Naive thymus-derived CD4-positive, alpha-beta T cell (primary cell): Measurements from ENCODE around the gene ARPC1B. TPM values are rescaled to one million over a fixed set of nuclear protein-coding genes. Genes with fewer than 3 reads are reported as not detected.
A peak's percentile ranks its signal among the peaks of the same experiment; 100 is the strongest.
"Not testable (repeated sequence)": the region's sequence is repeated elsewhere in the genome, so short reads cannot be mapped to it uniquely, and the experiment has no call there.

Experiments used
- ATAC-seq: fragments of 150-1000 bp; cut with Tn5 transposase; 2 replicates; pipeline ENCODE4 v1.10.0; 2021; ENCODE audit warnings: mild to moderate bottlenecking, moderate library complexity
- CTCF ChIA-PET: fragments of 350-600 bp; sonication (Branson Sonifier 250); formaldehyde crosslinking; loops from one replicate; lab custom pipeline; 2021; ENCODE audit warnings: antibody characterized with exemption; lab: Charles Lee
- POLR2A ChIA-PET: fragments of 350-600 bp; sonication (Branson Sonifier 250); formaldehyde crosslinking; loops from one replicate; lab custom pipeline; 2021; ENCODE audit warnings: antibody characterized with exemption, inconsistent platforms; lab: Charles Lee
- DNase-seq, 9 donors: peaks; one replicate each; pipeline versions ENCODE4 v3.0.0 to v3.0.0-alpha.2; 2020 to 2022; ENCODE audit warnings: mixed read lengths in 1 of 9
- H3K27ac ChIP-seq: one replicate; pipeline ENCODE4 v1.7.0; 2013; ENCODE audit warnings: mild to moderate bottlenecking, low read depth, low read length, moderate library complexity
- H3K27me3 ChIP-seq, 2 donors: one replicate each; pipeline ENCODE4 v1.7.0; 2013; ENCODE audit warnings: low read length in 2 of 2, mild to moderate bottlenecking in 2 of 2, moderate library complexity in 2 of 2; ENCODE audit not compliant: control insufficient read depth in 2 of 2, insufficient read depth in 2 of 2
- H3K36me3 ChIP-seq, 3 experiments: 1 replicate in 2 of 3; 2 replicates in 1 of 3; pipeline ENCODE4 v1.7.0; 2013; ENCODE audit warnings: low read length in 3 of 3, mild to moderate bottlenecking in 3 of 3, moderate library complexity in 1 of 3; ENCODE audit not compliant: insufficient read depth in 3 of 3, control insufficient read depth in 2 of 3
- H3K4me1 ChIP-seq, 2 donors: one replicate each; pipeline ENCODE4 v1.7.0; 2013; ENCODE audit warnings: low read length in 2 of 2, mild to moderate bottlenecking in 2 of 2, moderate library complexity in 1 of 2; ENCODE audit not compliant: control insufficient read depth in 2 of 2, insufficient read depth in 2 of 2
- H3K4me3 ChIP-seq: 2 replicates; pipeline ENCODE4 v1.7.0; 2013; ENCODE audit warnings: mild to moderate bottlenecking, low read length
- H3K9me3 ChIP-seq, 3 experiments: 1 replicate in 2 of 3; 2 replicates in 1 of 3; pipeline ENCODE4 v1.7.0; 2013; ENCODE audit warnings: low read length in 3 of 3; ENCODE audit not compliant: control insufficient read depth in 2 of 3
- H3K27ac Mint-ChIP-seq, 9 donors: one replicate each; pipeline ENCODE4 v1.8.0; 2020 to 2022; ENCODE audit warnings: mixed read lengths in 9 of 9, mild to moderate bottlenecking in 8 of 9, moderate library complexity in 5 of 9, inconsistent platforms in 2 of 9
- H3K27me3 Mint-ChIP-seq, 5 donors: one replicate each; pipeline ENCODE4 v1.8.0; 2021 to 2022; ENCODE audit warnings: mixed read lengths in 5 of 5, mild to moderate bottlenecking in 1 of 5
- H3K36me3 Mint-ChIP-seq, 5 donors: one replicate each; pipeline ENCODE4 v1.8.0; 2020 to 2022; ENCODE audit warnings: mixed read lengths in 5 of 5, mild to moderate bottlenecking in 3 of 5, inconsistent platforms in 1 of 5
- H3K4me1 Mint-ChIP-seq, 7 donors: one replicate each; pipeline ENCODE4 v1.8.0; 2020 to 2022; ENCODE audit warnings: mixed read lengths in 7 of 7, mild to moderate bottlenecking in 3 of 7, inconsistent platforms in 1 of 7
- H3K4me3 Mint-ChIP-seq, 10 donors: one replicate each; pipeline ENCODE4 v1.8.0; 2020 to 2022; ENCODE audit warnings: mild to moderate bottlenecking in 10 of 10, mixed read lengths in 10 of 10, moderate library complexity in 6 of 10, inconsistent platforms in 2 of 10
- H3K9me3 Mint-ChIP-seq, 11 donors: one replicate each; pipeline ENCODE4 v1.8.0; 2020 to 2022; ENCODE audit warnings: mixed read lengths in 11 of 11, mild to moderate bottlenecking in 4 of 11, inconsistent platforms in 1 of 11, moderate library complexity in 1 of 11
- intact Hi-C, 2 donors: fragments of 100-400 bp; cut with micrococcal nuclease; formaldehyde crosslinking; loops; one replicate each; pipeline ENCODE4 v1.15.1; 2023
- polyA plus RNA-seq, 2 donors: library from polyadenylated mRNA; unstranded; fragments of 300-500 nt; fragmentation: Illumina TruSeq; gene quantifications; one replicate each; pipeline ENCODE4 v1.2.3, GENCODE V29; 2021
- total RNA-seq, 6 experiments: library from RNA in 5 of 6; stranded (reverse) in 5 of 6; gene quantifications; 1 replicate in 5 of 6; 2 replicates in 1 of 6; pipeline ENCODE4 v1.2.3 and lab custom pipeline; 2021 to 2026

The ARPC1B gene
- total and polyA plus RNA-seq, 7 experiments from 2014 or later: 88.1 to 575 (median 217) TPM

GRCh38 chr7:99422625-99423024 is 48.1 kb downstream of the ARPC1B start:
- Histone ChIP-seq H3K9me3 (no peaks in the 10 kb centered on the region), H3K27ac (no peak overlapping the region), H3K4me3 (no peak overlapping the region), H3K36me3 (peaks cover 2 to 77% (median 17%) of the 10 kb centered on the region in 3 experiments), H3K4me1 (no peaks in the 10 kb centered on the region), H3K27me3 (no peaks in the 10 kb centered on the region)
- Mint-ChIP-seq H3K9me3 (peaks cover 0 to 1% (median 0%) of the 10 kb centered on the region in 11 donors), H3K4me3 (no peak overlapping the region), H3K4me1 (no peaks in the 10 kb centered on the region), H3K27me3 (no peaks in the 10 kb centered on the region), H3K36me3 (peaks cover under 1 to 14% (median 5%) of the 10 kb centered on the region in 5 donors), H3K27ac (peak overlapping the region in 2 of 9 donors; percentile 38 to 43)
- no peak for DNase-seq
- ChIA-PET CTCF (interaction anchor here (0.6 kb wide), 1 partner anchor 34 kb away, joined by 3 read pairs; no protein-coding TSS in a partner anchor), POLR2A (interaction anchor here (0.6 kb wide), 1 partner anchor 15 kb away, joined by 6 read pairs; no protein-coding TSS in a partner anchor)
- intact Hi-C loops: no loop called here
- no peak for ATAC-seq

GRCh38 chr7:99424932-99425730 is 50.6 kb downstream of the ARPC1B start:
- Histone ChIP-seq H3K4me3 (no peak overlapping the region), H3K36me3 (peaks cover 0 to 65% (median 0%) of the 10 kb centered on the region in 3 experiments), H3K4me1 (peaks cover 0 to 9% of the 10 kb centered on the region in 2 donors), H3K27ac (no peak overlapping the region), H3K9me3 (no peaks in the 10 kb centered on the region), H3K27me3 (no peaks in the 10 kb centered on the region)
- Mint-ChIP-seq H3K4me3 (no peak overlapping the region), H3K27me3 (no peaks in the 10 kb centered on the region), H3K4me1 (peaks cover 0 to 8% (median 5%) of the 10 kb centered on the region in 7 donors), H3K36me3 (peaks cover 0 to 7% (median 0%) of the 10 kb centered on the region in 5 donors), H3K27ac (no peak overlapping the region), H3K9me3 (peaks cover 0 to 1% (median 0%) of the 10 kb centered on the region in 11 donors)
- ChIA-PET CTCF (no interaction called here), POLR2A (no interaction called here)
- DNase-seq (no peak), ATAC-seq (no peak)
- intact Hi-C loops: no loop called here

DNA sequence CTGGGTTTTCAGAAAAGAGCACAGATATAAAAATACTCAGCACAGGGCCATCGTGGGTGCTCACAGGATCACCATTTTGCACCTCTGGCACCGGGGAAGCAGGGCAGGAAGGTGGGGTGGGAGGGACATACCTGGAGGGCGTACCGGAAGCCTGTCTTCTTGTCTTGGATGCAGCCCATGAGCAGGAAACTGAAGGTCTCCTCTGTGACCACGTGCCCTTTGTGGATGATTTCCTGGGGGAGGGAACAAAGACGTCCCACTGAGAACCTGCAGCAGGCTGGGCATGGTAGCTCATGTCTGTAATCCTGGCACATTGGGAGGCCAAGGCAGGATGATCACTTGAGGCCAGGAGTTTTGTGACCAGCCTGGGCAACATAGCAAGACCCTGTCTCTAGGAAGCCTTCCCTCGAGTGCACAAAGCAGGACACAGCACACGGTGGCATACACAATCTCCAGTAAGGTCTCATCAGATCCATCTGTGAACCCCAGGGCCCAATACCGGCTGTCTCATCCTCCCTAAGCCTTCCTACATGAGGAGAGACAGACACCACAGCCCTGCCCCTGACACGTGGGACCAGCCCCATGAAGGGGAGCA is 54.5 kb downstream of the ARPC1B start:
- H3K9me3 ChIP-seq: no peaks in the 10 kb centered on the region
- H3K27ac Mint-ChIP-seq: peak overlapping the region in 5 of 9 donors; percentile 54 to 82 (median 72)
- CTCF ChIA-PET: no interaction called here
- DNase-seq: peak in 7 of 9 donors; percentile 18 to 52 (median 31)
- peaks cover 0 to 9% of the 10 kb centered on the region in 2 donors for H3K4me1 ChIP-seq
- peak overlapping the region in 3 of 10 donors; percentile 15 to 49 (median 19) for H3K4me3 Mint-ChIP-seq
- peak; percentile 38 for ATAC-seq
- H3K36me3 Mint-ChIP-seq: peaks cover 0 to 4% (median 2%) of the 10 kb centered on the region in 5 donors
- intact Hi-C loops: no loop called here
- H3K4me1 Mint-ChIP-seq: peaks cover 0 to 8% (median 6%) of the 10 kb centered on the region in 7 donors
- no peaks in the 10 kb centered on the region for H3K27me3 Mint-ChIP-seq
- no peaks in the 10 kb centered on the region for H3K9me3 Mint-ChIP-seq
- H3K27ac ChIP-seq: peak overlapping the region; percentile 29
- POLR2A ChIA-PET: no interaction called here
- H3K4me3 ChIP-seq: no peak overlapping the region
- H3K27me3 ChIP-seq: no peaks in the 10 kb centered on the region
- H3K36me3 ChIP-seq: peaks cover 0 to 60% (median 5%) of the 10 kb centered on the region in 3 experiments

DNA sequence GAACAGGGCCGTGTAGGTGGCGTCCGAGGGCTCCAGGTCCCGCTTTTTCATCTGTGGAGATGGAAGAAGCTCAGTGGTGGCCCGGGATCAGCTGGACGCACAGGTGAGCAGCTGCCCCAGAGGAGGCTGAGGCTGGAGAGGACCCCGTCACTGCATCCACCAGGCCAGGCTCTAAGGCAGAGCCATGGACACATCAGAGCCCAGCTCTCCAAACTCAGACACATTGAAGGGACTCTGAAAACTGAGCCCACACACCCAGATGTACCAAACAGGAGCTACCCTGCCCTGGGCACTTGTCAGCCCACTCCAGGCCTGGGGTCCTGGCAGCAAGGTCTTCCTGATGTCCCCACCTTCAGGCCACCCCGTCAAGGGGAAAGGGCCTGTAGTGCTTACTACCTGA is 55.2 kb downstream of the ARPC1B start:
- ATAC-seq (no peak), DNase-seq (no peak)
- H3K4me1 Mint-ChIP-seq: peaks cover 0 to 8% (median 6%) of the 10 kb centered on the region in 7 donors
- no peaks in the 10 kb centered on the region for H3K27me3 ChIP-seq
- intact Hi-C loops: no loop called here
- peaks cover 0 to 59% (median 5%) of the 10 kb centered on the region in 3 experiments for H3K36me3 ChIP-seq
- H3K9me3 ChIP-seq: no peaks in the 10 kb centered on the region
- no peaks in the 10 kb centered on the region for H3K9me3 Mint-ChIP-seq
- ChIA-PET CTCF (no interaction called here), POLR2A (interaction anchor here (0.5 kb wide), 1 partner anchor 285 kb away, joined by 3 read pairs; no protein-coding TSS in a partner anchor)
- H3K27me3 Mint-ChIP-seq: no peaks in the 10 kb centered on the region
- H3K4me3 Mint-ChIP-seq: no peak overlapping the region
- peaks cover 0 to 9% of the 10 kb centered on the region in 2 donors for H3K4me1 ChIP-seq
- no peak overlapping the region for H3K4me3 ChIP-seq
- peaks cover 0 to 4% (median 2%) of the 10 kb centered on the region in 5 donors for H3K36me3 Mint-ChIP-seq
- H3K27ac Mint-ChIP-seq: no peak overlapping the region
- H3K27ac ChIP-seq: no peak overlapping the region

DNA sequence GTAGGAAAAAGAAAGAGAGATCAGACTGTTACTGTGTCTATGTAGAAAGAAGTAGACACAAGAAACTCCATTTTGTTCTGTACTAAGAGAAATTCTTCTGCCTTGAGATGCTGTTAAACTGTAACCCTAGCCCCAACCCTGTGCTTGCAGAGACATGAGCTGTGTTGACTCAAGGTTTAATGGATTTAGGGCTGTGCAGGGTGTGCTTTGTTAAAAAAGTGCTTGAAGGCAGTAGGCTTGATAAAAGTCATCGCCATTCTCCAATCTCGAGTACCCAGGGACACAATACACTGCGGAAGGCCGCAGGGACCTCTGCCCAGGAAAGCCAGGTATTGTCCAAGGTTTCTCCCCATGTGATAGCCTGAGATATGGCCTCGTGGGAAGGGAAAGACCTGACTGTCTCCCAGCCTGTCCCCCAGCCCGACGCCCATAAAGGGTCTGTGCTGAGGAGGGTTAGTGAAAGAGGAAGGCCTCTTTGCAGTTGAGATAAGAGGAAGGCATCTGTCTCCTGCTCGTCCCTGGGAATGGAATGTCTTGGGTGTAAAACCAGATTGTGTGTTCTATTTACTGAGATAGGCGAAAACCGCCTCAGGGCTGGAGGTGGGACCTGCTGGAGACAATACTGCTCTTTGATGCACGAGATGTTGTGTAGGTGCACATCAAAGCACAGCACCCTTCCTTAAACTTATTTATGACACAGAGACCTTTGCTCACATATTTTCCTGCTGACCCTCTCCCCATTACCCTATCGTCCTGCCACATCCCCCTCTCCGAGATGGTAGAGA is 57.4 kb downstream of the ARPC1B start:
- H3K27me3 ChIP-seq, CTCF ChIA-PET, H3K4me1 ChIP-seq, H3K36me3 Mint-ChIP-seq, DNase-seq, H3K27ac ChIP-seq, intact Hi-C loops, H3K9me3 Mint-ChIP-seq, ATAC-seq, H3K27me3 Mint-ChIP-seq, H3K4me3 ChIP-seq, POLR2A ChIA-PET, H3K9me3 ChIP-seq: not testable (repeated sequence)
- H3K4me1 Mint-ChIP-seq: peaks cover 0 to 11% (median 6%) of the 10 kb centered on the region in 7 donors
- H3K27ac Mint-ChIP-seq: peak overlapping the region in 1 of 9 donors; percentile 63
- H3K4me3 Mint-ChIP-seq: peak overlapping the region in 1 of 10 donors; percentile 53
- H3K36me3 ChIP-seq: peaks cover 0 to 54% (median 5%) of the 10 kb centered on the region in 3 experiments

DNA sequence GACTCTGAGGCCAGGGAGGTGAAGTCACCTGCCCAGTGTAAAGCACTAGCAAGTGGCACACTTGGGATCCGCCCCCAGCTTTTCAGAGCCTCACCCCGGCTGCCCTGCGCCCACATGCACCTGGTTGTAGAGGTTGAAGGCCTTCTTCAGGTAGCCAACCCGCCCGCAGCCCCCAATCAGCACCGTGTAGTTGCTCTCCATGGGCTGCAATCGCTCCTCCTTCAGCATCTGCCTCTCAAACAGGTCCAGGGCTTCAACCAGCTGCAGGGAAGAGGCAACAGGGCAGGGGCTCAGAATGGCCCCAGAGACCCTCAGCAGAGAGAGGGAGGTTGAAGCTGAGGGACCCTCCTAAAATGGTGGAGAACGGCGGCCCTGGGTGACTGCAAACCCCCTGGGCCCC is 58.6 kb downstream of the ARPC1B start:
- intact Hi-C loops: no loop called here
- peaks cover 0 to 54% (median 5%) of the 10 kb centered on the region in 3 experiments for H3K36me3 ChIP-seq
- H3K4me3 Mint-ChIP-seq: no peak overlapping the region
- DNase-seq (no peak), ATAC-seq (no peak)
- no peak overlapping the region for H3K27ac ChIP-seq
- H3K4me1 ChIP-seq: peaks cover 0 to 9% of the 10 kb centered on the region in 2 donors
- no peak overlapping the region for H3K4me3 ChIP-seq
- no peak overlapping the region for H3K27ac Mint-ChIP-seq
- peaks cover 0 to 7% (median 2%) of the 10 kb centered on the region in 5 donors for H3K36me3 Mint-ChIP-seq
- H3K27me3 Mint-ChIP-seq: no peaks in the 10 kb centered on the region
- H3K9me3 ChIP-seq: no peaks in the 10 kb centered on the region
- H3K9me3 Mint-ChIP-seq: no peaks in the 10 kb centered on the region
- POLR2A ChIA-PET: no interaction called here
- H3K27me3 ChIP-seq: no peaks in the 10 kb centered on the region
- CTCF ChIA-PET: no interaction called here
- H3K4me1 Mint-ChIP-seq: peaks cover 0 to 16% (median 6%) of the 10 kb centered on the region in 7 donors
